GM23338 (cell line): ENCODE results near the gene NRXN2. TPM values are rescaled to one million over a fixed set of nuclear protein-coding genes. Genes with fewer than 3 reads are reported as not detected.

ENCODE experiments used
- ATAC-seq: fragments of 200-7000 bp; cut with Tn5 transposase; 3 replicates; pipeline ENCODE4 v1.9.1; 2020
- DNase-seq: peaks from one replicate; pipeline ENCODE4 v3.0.0-alpha.2; 2015; ENCODE audit warnings: low spot score
- H2AFZ ChIP-seq: fragments of 200-600 bp; sonication (generic); 2 replicates; pipeline ENCODE4 v1.8.0; 2016; ENCODE audit warnings: antibody characterized with exemption, mild to moderate bottlenecking, moderate library complexity
- H3F3A ChIP-seq: fragments of 200-600 bp; sonication (generic); replicated peaks from 2 replicates; pipeline ENCODE4 v1.8.0; 2017; ENCODE audit warnings: antibody characterized with exemption, mixed run types, low read depth
- H3K27ac ChIP-seq: fragments of 200-600 bp; sonication (generic); 2 replicates; pipeline ENCODE4 v1.6.1; 2016; ENCODE audit warnings: low read depth
- H3K27me3 ChIP-seq: fragments of 200-600 bp; sonication (generic); 2 replicates; pipeline ENCODE4 v1.8.0; 2016; ENCODE audit warnings: mild to moderate bottlenecking, mixed run types, moderate library complexity; ENCODE audit not compliant: insufficient read depth
- H3K36me3 ChIP-seq: fragments of 200-600 bp; sonication (generic); 2 replicates; pipeline ENCODE4 v1.8.0; 2016; ENCODE audit warnings: mild to moderate bottlenecking; ENCODE audit not compliant: insufficient read depth
- H3K4me1 ChIP-seq: fragments of 200-600 bp; sonication (generic); 2 replicates; pipeline ENCODE4 v1.8.0; 2016; ENCODE audit warnings: mild to moderate bottlenecking, moderate library complexity; ENCODE audit not compliant: insufficient read depth
- H3K4me2 ChIP-seq: fragments of 200-600 bp; sonication (generic); 2 replicates; pipeline ENCODE4 v1.7.1; 2017; ENCODE audit warnings: mixed run types
- H3K4me3 ChIP-seq: fragments of 200-600 bp; sonication (generic); 2 replicates; pipeline ENCODE4 v1.6.1; 2016; ENCODE audit warnings: mixed run types
- H3K79me2 ChIP-seq: fragments of 200-600 bp; sonication (generic); replicated peaks from 2 replicates; pipeline ENCODE4 v1.8.0; 2017; ENCODE audit warnings: mild to moderate bottlenecking; ENCODE audit not compliant: insufficient read depth
- H3K9me2 ChIP-seq: fragments of 200-600 bp; sonication (generic); 2 replicates; pipeline ENCODE4 v1.8.0; 2017; ENCODE audit not compliant: insufficient read depth
- H4K20me1 ChIP-seq: fragments of 200-600 bp; sonication (generic); replicated peaks from 2 replicates; pipeline ENCODE4 v1.8.0; 2017; ENCODE audit warnings: mild to moderate bottlenecking; ENCODE audit not compliant: insufficient read depth
- H3K27ac Mint-ChIP-seq: 2 replicates; pipeline ENCODE4 v1.8.0; 2020; ENCODE audit warnings: inconsistent platforms, mild to moderate bottlenecking, moderate library complexity, mixed read lengths
- H3K27me3 Mint-ChIP-seq: 3 replicates; pipeline ENCODE4 v1.8.0; 2022; ENCODE audit warnings: low read depth, mild to moderate bottlenecking, moderate library complexity, mixed read lengths, inconsistent platforms; ENCODE audit not compliant: insufficient read depth, poor library complexity
- H3K36me3 Mint-ChIP-seq: 3 replicates; pipeline ENCODE4 v1.8.0; 2021; ENCODE audit warnings: low read depth, mild to moderate bottlenecking, inconsistent platforms, moderate library complexity, mixed read lengths
- H3K4me1 Mint-ChIP-seq: 3 replicates; pipeline ENCODE4 v1.8.0; 2020; ENCODE audit warnings: mild to moderate bottlenecking, inconsistent platforms, mixed read lengths
- H3K4me3 Mint-ChIP-seq: 3 replicates; pipeline ENCODE4 v1.8.0; 2021; ENCODE audit warnings: moderate library complexity, mild to moderate bottlenecking, inconsistent platforms, mixed read lengths
- H3K9me3 Mint-ChIP-seq: 3 replicates; pipeline ENCODE4 v1.8.0; 2020; ENCODE audit warnings: moderate library complexity, mild to moderate bottlenecking, inconsistent platforms, mixed read lengths
- CREB1 ChIP-seq: fragments of 250-450 bp; sonication (Bioruptor Pico); IDR thresholded peaks from 2 replicates; pipeline ENCODE4 v1.5.0; 2020; ENCODE audit warnings: low read depth, mild to moderate bottlenecking, moderate library complexity
- CTCF ChIP-seq, 2 experiments: fragments of 200-600 bp in 1 of 2; sonication (generic) in 1 of 2; conservative IDR thresholded peaks; 2 replicates each; pipeline versions ENCODE4 v1.5.1 to v1.6.1; 2016 to 2017; ENCODE audit warnings: antibody characterized with exemption in 2 of 2, low read depth in 2 of 2, mild to moderate bottlenecking in 2 of 2, moderate library complexity in 1 of 2
- ETS1 ChIP-seq: IDR thresholded peaks from 2 replicates; pipeline ENCODE4 v1.6.1; 2016; ENCODE audit warnings: antibody characterized with exemption
- EZH2 ChIP-seq: fragments of 200-600 bp; sonication (generic); IDR thresholded peaks from one replicate; pipeline ENCODE4 v1.8.0; 2017; ENCODE audit warnings: antibody characterized with exemption, mild to moderate bottlenecking, low read depth; ENCODE audit not compliant: unreplicated experiment
- EZH2phosphoT487 ChIP-seq: fragments of 200-600 bp; sonication (generic); IDR thresholded peaks from one replicate; pipeline ENCODE4 v1.8.1; 2018; ENCODE audit warnings: antibody characterized with exemption; ENCODE audit not compliant: unreplicated experiment
- JUNB ChIP-seq: IDR thresholded peaks from one replicate; pipeline ENCODE4 v1.6.1; 2016; ENCODE audit warnings: antibody characterized with exemption; ENCODE audit not compliant: unreplicated experiment
- POLR2AphosphoS5 ChIP-seq: IDR thresholded peaks from 2 replicates; pipeline ENCODE4 v1.6.1; 2016; ENCODE audit warnings: antibody characterized with exemption, low read depth
- REST ChIP-seq: IDR thresholded peaks from one replicate; pipeline ENCODE4 v1.6.1; 2018; ENCODE audit warnings: antibody characterized with exemption; ENCODE audit not compliant: unreplicated experiment
- STAT1 ChIP-seq: IDR thresholded peaks from one replicate; pipeline ENCODE4 v1.6.1; 2016; ENCODE audit warnings: antibody characterized with exemption; ENCODE audit not compliant: unreplicated experiment
- ZNF114 ChIP-seq: fragments of 250-450 bp; sonication (Bioruptor Pico); IDR thresholded peaks from 2 replicates; pipeline ENCODE4 v1.5.0; 2020; ENCODE audit warnings: mild to moderate bottlenecking, moderate library complexity
- ZNF331 ChIP-seq: fragments of 250-450 bp; sonication (Bioruptor Pico); IDR thresholded peaks from 2 replicates; pipeline ENCODE4 v1.5.0; 2020; ENCODE audit warnings: low read depth, mild to moderate bottlenecking, moderate library complexity
- polyA plus RNA-seq: library from polyadenylated mRNA; unstranded; fragments of >200 nt; fragmentation: Nextera tagmentation; extraction: Ambion mirVana; gene quantifications from 2 replicates; pipeline ENCODE4 v1.2.1, GENCODE V29; 2016
- total RNA-seq: library from RNA; depleted of rRNA; stranded (reverse); fragments of >200 nt; shearing (Covaris generic); gene quantifications from 2 replicates; pipeline ENCODE4 v1.2.3, GENCODE V29; 2014

Gene NRXN2
- total and polyA plus RNA-seq, 2 experiments from 2014 or later, result 3.4 to 17.0 TPM

GRCh38 chr11:64722141-64723065 lies 594 bp downstream of the NRXN2 start:
- Mint-ChIP-seq H3K4me3 (peak overlapping the region; percentile 60), H3K27me3 (peaks cover 46% of the 10 kb centered on the region), H3K27ac (no peak overlapping the region), H3K36me3 (no peaks in the 10 kb centered on the region; the same call in 1 of the 3 replicates), H3K9me3 (no peaks in the 10 kb centered on the region; the same call in 2 of the 3 replicates), H3K4me1 (peaks cover 59% of the 10 kb centered on the region)
- no peaks in the 10 kb centered on the region for H3K36me3 ChIP-seq
- H3K27ac ChIP-seq, result no peak overlapping the region
- H3K27me3 ChIP-seq, result peaks cover 16% of the 10 kb centered on the region
- no peaks in the 10 kb centered on the region for H3K9me2 ChIP-seq
- peak overlapping the region; percentile 77; the same call in 1 of the 2 replicates for H3K4me2 ChIP-seq
- TF ChIP-seq JUNB, result no peak
- TF ChIP-seq EZH2, result peak; percentile 37
- peaks cover 37% of the 10 kb centered on the region for H3K4me1 ChIP-seq
- no peaks in the 10 kb centered on the region for H4K20me1 ChIP-seq
- peak overlapping the region; percentile 32; the same call in 1 of the 2 replicates for H2AFZ ChIP-seq
- H3F3A ChIP-seq, result no peaks in the 10 kb centered on the region
- no peaks in the 10 kb centered on the region for H3K79me2 ChIP-seq
- H3K4me3 ChIP-seq, result peak overlapping the region; percentile 47
- no peak for ATAC-seq
- DNase-seq, result peak; percentile 11

- TF ChIP-seq REST (no peak), POLR2AphosphoS5 (no peak), ZNF331 (CRISPR knock-in tag) (no peak), EZH2 (no peak), STAT1 (no peak), CREB1 (no peak), ETS1 (no peak), CTCF (conservative IDR thresholded peaks at IDR 0.05; ENCODE audit: low read depth in 2 of 2) (no peak), JUNB (no peak), ZNF114 (CRISPR knock-in tag) (no peak), EZH2phosphoT487 (no peak)
- no peak overlapping the region for H2AFZ ChIP-seq
These were observed 1.7 kb downstream of the NRXN2 start for GRCh38 chr11:64721359-64721699.

More at GRCh38 chr11:64721359-64721699, 1.7 kb downstream of the NRXN2 start:
- H3K27me3 Mint-ChIP-seq, result peaks cover 46% of the 10 kb centered on the region
- no peak overlapping the region for H3K27ac Mint-ChIP-seq
- H3K36me3 Mint-ChIP-seq, result no peaks in the 10 kb centered on the region
- Histone ChIP-seq H3K9me2 (no peaks in the 10 kb centered on the region), H3K4me1 (peaks cover 35% of the 10 kb centered on the region), H3K79me2 (no peaks in the 10 kb centered on the region), H3K4me2 (no peak overlapping the region), H3K36me3 (no peaks in the 10 kb centered on the region), H3K27ac (no peak overlapping the region), H4K20me1 (no peaks in the 10 kb centered on the region), H3K27me3 (peaks cover 16% of the 10 kb centered on the region), H3K4me3 (no peak overlapping the region), H3F3A (no peaks in the 10 kb centered on the region)
- H3K9me3 Mint-ChIP-seq, result no peaks in the 10 kb centered on the region; the same call in 2 of the 3 replicates
- ATAC-seq (no peak), DNase-seq (no peak)
- no peak overlapping the region for H3K4me3 Mint-ChIP-seq
- peaks cover 56% of the 10 kb centered on the region for H3K4me1 Mint-ChIP-seq
